SK-N-SH treated with all-trans-retinoic acid at 6 μM for 48 hours (cell line): ENCODE measurements around the gene ERCC6.
A peak's percentile ranks its signal among the peaks of the same experiment; 100 is the strongest.

Experiments used
- ARNTL ChIP-seq: fragments of 450-650 bp; formaldehyde crosslinking; IDR thresholded peaks from 2 replicates; pipeline ENCODE4 v1.5.0; 2020; ENCODE audit warnings: low read depth, mild to moderate bottlenecking, moderate library complexity, borderline replicate concordance
- BACH2 ChIP-seq: fragments of 250-450 bp; sonication (Bioruptor Pico); IDR thresholded peaks from 2 replicates; pipeline ENCODE4 v1.9.0; 2021; ENCODE audit warnings: mild to moderate bottlenecking, borderline replicate concordance
- CSDC2 ChIP-seq: fragments of 250-450 bp; sonication (Bioruptor Pico); IDR thresholded peaks from 2 replicates; pipeline ENCODE4 v1.5.0; 2020; ENCODE audit warnings: mild to moderate bottlenecking, moderate library complexity
- ESRRG ChIP-seq: fragments of 250-450 bp; sonication (Bioruptor Pico); IDR thresholded peaks from 2 replicates; pipeline ENCODE4 v1.6.1; 2021; ENCODE audit warnings: mild to moderate bottlenecking
- OSR1 ChIP-seq: fragments of 250-450 bp; sonication (Bioruptor Pico); IDR thresholded peaks from 2 replicates; pipeline ENCODE4 v1.8.0; 2022; ENCODE audit warnings: moderate library complexity, mild to moderate bottlenecking, inconsistent platforms
- ZC3H10 ChIP-seq: fragments of 250-450 bp; sonication (Bioruptor Pico); IDR thresholded peaks from 2 replicates; pipeline ENCODE4 v1.5.1; 2021; ENCODE audit warnings: mild to moderate bottlenecking, moderate library complexity
- ZFP3 ChIP-seq: fragments of 250-450 bp; sonication (Bioruptor Pico); IDR thresholded peaks from 2 replicates; pipeline ENCODE4 v1.5.0; 2020; ENCODE audit warnings: mild to moderate bottlenecking, moderate library complexity
- ZNF565 ChIP-seq: fragments of 450-650 bp; formaldehyde crosslinking; conservative IDR thresholded peaks from 2 replicates; pipeline ENCODE4 v1.5.0; 2020; ENCODE audit warnings: low read depth, mild to moderate bottlenecking, moderate library complexity
- TF ChIP-seq, protein P1 (sequence below): fragments of 250-450 bp; sonication (Bioruptor Pico); IDR thresholded peaks from 2 replicates; pipeline ENCODE4 v1.8.0; 2020; ENCODE audit warnings: mild to moderate bottlenecking, moderate library complexity, borderline replicate concordance
- TF ChIP-seq, protein P2 (sequence below): fragments of 250-450 bp; sonication (Bioruptor Pico); IDR thresholded peaks from 2 replicates; pipeline ENCODE4 v1.5.1; 2020; ENCODE audit warnings: low read depth, mild to moderate bottlenecking, moderate library complexity

DNA sequence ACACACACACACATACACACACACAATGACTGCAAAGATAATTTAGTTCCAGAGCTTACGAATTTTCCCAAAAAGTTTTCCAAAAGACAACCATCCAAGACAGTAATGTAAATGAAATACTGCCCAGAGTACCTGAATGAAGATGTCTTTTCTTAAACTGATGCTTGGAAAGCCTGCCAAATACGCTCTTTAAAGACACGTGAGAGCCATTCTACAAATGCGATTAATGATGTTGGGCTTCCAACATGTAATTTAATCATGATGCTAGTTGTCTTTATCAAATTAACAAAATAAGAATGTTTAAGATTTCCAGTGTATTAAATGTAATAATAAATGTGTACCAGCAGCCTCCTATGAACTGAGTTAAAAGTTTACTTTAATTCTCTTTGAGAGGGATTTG, 11.1 kb downstream of the ERCC6 start:
- TF ChIP-seq OSR1 (CRISPR knock-in tag), result no peak
- TF ChIP-seq ARNTL (CRISPR knock-in tag), result no peak
- TF ChIP-seq ESRRG (CRISPR knock-in tag), result no peak
- TF ChIP-seq ZFP3 (CRISPR knock-in tag), result no peak
- peak; percentile 81; the same call in 1 of the 2 replicates for TF ChIP-seq ZC3H10 (CRISPR knock-in tag)
- TF ChIP-seq, protein P1, sequence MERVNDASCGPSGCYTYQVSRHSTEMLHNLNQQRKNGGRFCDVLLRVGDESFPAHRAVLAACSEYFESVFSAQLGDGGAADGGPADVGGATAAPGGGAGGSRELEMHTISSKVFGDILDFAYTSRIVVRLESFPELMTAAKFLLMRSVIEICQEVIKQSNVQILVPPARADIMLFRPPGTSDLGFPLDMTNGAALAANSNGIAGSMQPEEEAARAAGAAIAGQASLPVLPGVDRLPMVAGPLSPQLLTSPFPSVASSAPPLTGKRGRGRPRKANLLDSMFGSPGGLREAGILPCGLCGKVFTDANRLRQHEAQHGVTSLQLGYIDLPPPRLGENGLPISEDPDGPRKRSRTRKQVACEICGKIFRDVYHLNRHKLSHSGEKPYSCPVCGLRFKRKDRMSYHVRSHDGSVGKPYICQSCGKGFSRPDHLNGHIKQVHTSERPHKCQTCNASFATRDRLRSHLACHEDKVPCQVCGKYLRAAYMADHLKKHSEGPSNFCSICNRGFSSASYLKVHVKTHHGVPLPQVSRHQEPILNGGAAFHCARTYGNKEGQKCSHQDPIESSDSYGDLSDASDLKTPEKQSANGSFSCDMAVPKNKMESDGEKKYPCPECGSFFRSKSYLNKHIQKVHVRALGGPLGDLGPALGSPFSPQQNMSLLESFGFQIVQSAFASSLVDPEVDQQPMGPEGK (CRISPR knock-in tag), result no peak
- TF ChIP-seq BACH2 (CRISPR knock-in tag), result no peak
- TF ChIP-seq ZNF565 (CRISPR knock-in tag), result no peak
- TF ChIP-seq CSDC2, result no peak
- TF ChIP-seq, protein P2, sequence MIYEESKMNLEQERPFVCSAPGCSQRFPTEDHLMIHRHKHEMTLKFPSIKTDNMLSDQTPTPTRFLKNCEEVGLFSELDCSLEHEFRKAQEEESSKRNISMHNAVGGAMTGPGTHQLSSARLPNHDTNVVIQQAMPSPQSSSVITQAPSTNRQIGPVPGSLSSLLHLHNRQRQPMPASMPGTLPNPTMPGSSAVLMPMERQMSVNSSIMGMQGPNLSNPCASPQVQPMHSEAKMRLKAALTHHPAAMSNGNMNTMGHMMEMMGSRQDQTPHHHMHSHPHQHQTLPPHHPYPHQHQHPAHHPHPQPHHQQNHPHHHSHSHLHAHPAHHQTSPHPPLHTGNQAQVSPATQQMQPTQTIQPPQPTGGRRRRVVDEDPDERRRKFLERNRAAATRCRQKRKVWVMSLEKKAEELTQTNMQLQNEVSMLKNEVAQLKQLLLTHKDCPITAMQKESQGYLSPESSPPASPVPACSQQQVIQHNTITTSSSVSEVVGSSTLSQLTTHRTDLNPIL (CRISPR knock-in tag), result no peak
